Left colon (tissue), 2 donors: Measurements from ENCODE around the gene HBM. TPM values are rescaled to one million over a fixed set of nuclear protein-coding genes. Genes with fewer than 3 reads are reported as not detected.
A peak's percentile ranks its signal among the peaks of the same experiment; 100 is the strongest.
"Not testable (repeated sequence)": the region's sequence is repeated elsewhere in the genome, so short reads cannot be mapped to it uniquely, and the experiment has no call there.

Experiments
- ATAC-seq: fragments of 200-7000 bp; cut with Tn5 transposase; one replicate; pipeline ENCODE4 v1.9.1; 2020; ENCODE audit warnings: mild to moderate bottlenecking, moderate library complexity
- DNase-seq, 2 donors: peaks; one replicate each; pipeline ENCODE4 v3.0.0-alpha.2; 2020
- intact Hi-C, 2 donors: fragments of 100-400 bp; cut with DNase I in 1 of 2; cut with micrococcal nuclease in 1 of 2; formaldehyde crosslinking; loops; one replicate each; pipeline versions ENCODE4 v1.11.2 to v1.14.0; 2022; cut with DNase I, micrococcal nuclease
- total RNA-seq, 2 donors: library from RNA; stranded (reverse); fragmentation: NEBNext Ultra II Directional; extraction: Animal tissue kit (Norgen Biotek cat#: 25700); gene quantifications; one replicate each; pipeline ENCODE4 v1.2.1, GENCODE V29; 2021
- donor health status: DM: no; HTN: no; CAD: no.
- donor health status: DM: yes; HTN: yes; CAD: no.

The HBM gene
- total RNA-seq, 2 donors from 2014 or later = not detected

DNA sequence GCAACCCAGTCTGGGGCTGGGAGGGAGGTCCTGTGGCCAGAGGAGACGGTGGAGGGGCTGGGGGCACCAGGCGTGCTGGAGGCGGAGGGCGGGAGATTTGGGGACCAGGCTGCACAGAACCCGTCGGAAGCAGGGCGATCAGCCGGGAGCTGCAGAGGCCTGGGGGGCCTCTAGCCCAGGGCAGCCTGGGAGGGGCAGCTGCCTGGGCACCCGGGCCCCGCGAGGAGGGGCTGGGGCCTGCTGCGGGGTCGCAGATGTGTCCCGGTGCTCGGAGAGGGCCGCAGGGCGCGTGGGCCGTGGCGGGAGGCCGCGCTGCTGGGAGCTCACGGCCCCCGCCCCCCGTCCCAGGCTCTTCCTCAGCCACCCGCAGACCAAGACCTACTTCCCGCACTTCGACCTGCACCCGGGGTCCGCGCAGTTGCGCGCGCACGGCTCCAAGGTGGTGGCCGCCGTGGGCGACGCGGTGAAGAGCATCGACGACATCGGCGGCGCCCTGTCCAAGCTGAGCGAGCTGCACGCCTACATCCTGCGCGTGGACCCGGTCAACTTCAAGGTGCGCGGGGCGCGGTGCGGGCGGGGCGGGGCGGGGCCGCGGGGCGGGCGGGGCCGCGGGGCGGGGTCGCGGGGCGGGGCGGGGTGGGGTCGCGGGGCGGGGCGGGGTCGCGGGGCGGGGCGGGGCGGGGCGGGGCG, 1.5 kb upstream of the HBM start:
- intact Hi-C loops, DNase-seq: not testable (repeated sequence)
- ATAC-seq = peak; percentile 45

DNA sequence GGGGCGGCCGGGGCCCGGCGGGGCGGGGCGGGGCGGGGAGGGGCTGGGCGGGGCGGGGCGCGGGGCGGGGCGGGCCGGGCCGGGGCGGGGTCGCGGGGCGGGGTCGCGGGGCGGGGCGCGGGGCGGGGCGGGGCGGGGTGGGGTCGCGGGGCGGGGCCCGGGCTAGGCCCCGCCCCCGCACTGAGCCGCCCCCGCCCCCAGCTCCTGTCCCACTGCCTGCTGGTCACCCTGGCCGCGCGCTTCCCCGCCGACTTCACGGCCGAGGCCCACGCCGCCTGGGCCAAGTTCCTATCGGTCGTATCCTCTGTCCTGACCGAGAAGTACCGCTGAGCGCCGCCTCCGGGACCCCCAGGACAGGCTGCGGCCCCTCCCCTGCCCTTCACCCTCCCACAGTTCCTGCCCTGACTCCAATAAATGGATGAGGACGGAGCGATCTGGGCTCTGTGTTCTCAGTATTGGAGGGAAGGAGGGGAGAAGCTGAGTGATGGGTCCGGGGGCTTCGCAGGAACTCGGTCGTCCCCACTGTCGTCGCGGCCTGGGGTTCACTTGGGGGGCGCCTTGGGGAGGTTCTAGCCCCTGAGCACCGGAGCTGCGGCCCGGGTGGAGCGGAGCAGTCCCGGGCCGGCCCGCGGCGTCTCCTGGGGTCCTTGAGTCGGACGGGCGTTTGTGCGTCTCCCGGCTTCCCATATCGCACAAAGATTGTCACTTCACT, 795 bp upstream of the HBM start:
- intact Hi-C loops = no loop called here
- DNase-seq (no peak), ATAC-seq (no peak)

DNA sequence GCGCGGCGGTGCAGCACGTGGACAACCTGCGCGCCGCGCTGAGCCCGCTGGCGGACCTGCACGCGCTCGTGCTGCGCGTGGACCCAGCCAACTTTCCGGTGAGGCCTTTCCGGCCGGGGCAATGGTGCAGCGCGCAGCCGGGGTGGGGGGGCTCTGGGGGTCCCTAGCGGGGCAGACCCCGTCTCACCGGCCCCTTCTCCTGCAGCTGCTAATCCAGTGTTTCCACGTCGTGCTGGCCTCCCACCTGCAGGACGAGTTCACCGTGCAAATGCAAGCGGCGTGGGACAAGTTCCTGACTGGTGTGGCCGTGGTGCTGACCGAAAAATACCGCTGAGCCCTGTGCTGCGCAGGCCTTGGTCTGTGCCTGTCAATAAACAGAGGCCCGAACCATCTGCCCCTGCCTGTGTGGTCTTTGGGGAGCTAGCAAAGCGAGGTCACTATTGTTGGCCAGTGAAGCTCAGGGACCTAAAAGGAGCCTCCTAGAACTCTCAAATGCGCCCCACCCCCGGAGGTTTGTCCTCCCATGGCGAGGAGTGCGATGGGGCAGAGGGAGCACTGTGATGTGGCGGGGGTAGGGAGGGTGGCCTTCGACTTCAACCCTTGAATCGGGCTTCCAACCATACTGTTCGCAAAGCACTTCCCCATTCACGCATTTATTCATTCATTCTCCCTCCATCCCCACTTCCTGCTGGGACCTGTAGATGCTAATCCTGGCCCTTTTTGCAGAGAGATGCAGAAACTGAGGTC, 770 bp downstream of the HBM start:
- peak; percentile 20 for ATAC-seq
- intact Hi-C loops = no loop called here
- DNase-seq = no peak

DNA sequence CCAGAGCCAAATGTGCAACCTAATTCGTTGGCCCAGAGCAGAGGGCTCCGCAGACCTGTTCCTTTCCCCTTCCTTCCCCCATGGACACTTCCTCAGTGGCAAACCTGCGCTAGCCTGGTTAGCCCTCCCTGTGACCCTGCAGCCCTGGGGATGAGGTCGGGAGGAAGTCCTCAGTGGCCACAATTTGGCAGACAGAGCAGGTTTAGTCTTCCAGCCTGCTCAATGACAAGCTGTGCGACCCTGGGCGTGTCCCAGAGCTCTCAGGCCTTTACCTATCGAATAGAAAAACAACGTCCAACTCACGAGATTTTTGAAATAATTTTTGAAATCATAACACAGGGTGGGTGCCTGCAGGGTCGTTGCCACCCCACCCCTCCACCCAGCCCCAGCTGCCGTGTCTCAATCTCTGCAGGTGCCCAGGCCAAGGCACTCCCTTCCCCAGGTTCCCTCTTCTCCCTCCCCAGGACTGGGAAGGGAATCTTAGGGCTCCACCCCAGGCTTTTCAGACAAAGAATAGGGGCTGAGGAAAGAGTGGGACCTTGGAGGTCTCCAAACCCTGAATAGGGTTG, 1.4 kb downstream of the HBM start:
- no peak for ATAC-seq
- intact Hi-C loops = no loop called here
- DNase-seq = no peak

DNA sequence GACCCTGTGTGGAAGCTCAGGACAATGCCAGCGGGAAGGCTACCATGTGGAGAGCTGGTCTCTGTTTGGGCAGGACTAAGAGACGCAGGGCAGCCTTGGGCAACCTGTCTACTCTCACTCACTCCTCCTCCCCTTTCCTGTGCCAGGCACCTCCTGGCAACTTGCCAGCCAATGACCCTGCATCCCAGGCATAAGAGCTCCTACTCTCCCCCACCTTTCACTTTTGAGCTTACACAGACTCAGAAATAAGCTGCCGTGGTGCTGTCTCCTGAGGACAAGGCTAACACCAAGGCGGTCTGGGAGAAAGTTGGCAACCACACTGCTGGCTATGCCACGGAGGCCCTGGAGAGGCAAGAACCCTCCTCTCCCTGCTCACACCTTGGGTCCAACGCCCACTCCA, 2.6 kb downstream of the HBM start:
- ATAC-seq = no peak
- DNase-seq = no peak
- intact Hi-C loops = no loop called here

DNA sequence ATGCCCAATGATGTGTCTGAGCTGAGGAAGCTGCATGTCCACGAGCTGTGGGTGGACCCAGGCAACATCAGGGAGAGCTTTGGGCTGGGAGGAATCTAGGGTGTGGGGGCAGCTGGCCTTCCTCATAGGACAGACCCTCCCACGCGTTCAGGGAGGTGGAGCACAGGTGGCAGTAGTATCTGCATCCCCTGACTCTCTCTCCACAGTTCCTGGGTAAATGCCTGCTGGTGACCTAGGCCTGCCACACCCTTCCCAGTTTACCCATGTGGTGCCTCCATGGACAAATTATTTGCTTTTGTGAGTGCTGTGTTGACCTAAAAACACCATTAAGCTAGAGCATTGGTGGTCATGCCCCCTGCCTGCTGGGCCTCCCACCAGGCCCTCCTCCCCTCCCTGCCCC, 3.2 kb downstream of the HBM start:
- ATAC-seq (no peak), DNase-seq (no peak)
- intact Hi-C loops = no loop called here

DNA sequence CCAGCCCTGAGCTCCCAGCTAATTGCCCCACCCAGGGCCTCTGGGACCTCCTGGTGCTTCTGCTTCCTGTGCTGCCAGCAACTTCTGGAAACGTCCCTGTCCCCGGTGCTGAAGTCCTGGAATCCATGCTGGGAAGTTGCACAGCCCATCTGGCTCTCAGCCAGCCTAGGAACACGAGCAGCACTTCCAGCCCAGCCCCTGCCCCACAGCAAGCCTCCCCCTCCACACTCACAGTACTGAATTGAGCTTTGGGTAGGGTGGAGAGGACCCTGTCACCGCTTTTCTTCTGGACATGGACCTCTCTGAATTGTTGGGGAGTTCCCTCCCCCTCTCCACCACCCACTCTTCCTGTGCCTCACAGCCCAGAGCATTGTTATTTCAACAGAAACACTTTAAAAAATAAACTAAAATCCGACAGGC, 4.3 kb downstream of the HBM start:
- ATAC-seq (peak; percentile 72), DNase-seq (peak in 1 of 2 donors; percentile 25)
- intact Hi-C loops = not testable (repeated sequence)

DNA sequence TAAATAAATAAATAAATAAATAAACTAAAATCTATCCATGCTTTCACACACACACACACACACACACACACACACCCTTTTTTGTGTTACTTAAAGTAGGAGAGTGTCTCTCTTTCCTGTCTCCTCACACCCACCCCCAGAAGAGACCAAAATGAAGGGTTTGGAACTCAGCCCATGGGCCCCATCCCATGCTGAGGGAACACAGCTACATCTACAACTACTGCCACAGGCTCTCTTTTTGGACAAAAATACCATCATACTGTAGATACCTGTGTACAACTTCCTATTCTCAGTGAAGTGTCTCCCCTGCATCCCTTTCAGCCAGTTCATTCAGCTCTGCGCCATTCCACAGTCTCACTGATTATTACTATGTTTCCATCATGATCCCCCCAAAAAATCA, 5.0 kb downstream of the HBM start:
- ATAC-seq (no peak), DNase-seq (no peak)
- intact Hi-C loops = no loop called here

DNA sequence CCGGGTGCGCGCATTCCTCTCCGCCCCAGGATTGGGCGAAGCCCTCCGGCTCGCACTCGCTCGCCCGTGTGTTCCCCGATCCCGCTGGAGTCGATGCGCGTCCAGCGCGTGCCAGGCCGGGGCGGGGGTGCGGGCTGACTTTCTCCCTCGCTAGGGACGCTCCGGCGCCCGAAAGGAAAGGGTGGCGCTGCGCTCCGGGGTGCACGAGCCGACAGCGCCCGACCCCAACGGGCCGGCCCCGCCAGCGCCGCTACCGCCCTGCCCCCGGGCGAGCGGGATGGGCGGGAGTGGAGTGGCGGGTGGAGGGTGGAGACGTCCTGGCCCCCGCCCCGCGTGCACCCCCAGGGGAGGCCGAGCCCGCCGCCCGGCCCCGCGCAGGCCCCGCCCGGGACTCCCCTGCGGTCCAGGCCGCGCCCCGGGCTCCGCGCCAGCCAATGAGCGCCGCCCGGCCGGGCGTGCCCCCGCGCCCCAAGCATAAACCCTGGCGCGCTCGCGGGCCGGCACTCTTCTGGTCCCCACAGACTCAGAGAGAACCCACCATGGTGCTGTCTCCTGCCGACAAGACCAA, 6.7 kb downstream of the HBM start, which contains the start of gene HBA2:
Gene HBA2 (plus strand): TSS at position 503 of the 568 bp plus-strand sequence. CDS start 37 bp downstream, at position 540.
- intact Hi-C loops, DNase-seq: not testable (repeated sequence)
- peak; percentile 54 for ATAC-seq

DNA sequence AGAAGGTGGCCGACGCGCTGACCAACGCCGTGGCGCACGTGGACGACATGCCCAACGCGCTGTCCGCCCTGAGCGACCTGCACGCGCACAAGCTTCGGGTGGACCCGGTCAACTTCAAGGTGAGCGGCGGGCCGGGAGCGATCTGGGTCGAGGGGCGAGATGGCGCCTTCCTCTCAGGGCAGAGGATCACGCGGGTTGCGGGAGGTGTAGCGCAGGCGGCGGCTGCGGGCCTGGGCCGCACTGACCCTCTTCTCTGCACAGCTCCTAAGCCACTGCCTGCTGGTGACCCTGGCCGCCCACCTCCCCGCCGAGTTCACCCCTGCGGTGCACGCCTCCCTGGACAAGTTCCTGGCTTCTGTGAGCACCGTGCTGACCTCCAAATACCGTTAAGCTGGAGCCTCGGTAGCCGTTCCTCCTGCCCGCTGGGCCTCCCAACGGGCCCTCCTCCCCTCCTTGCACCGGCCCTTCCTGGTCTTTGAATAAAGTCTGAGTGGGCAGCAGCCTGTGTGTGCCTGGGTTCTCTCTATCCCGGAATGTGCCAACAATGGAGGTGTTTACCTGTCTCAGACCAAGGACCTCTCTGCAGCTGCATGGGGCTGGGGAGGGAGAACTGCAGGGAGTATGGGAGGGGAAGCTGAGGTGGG, 7.6 kb downstream of the HBM start:
- DNase-seq, intact Hi-C loops, ATAC-seq: not testable (repeated sequence)

DNA sequence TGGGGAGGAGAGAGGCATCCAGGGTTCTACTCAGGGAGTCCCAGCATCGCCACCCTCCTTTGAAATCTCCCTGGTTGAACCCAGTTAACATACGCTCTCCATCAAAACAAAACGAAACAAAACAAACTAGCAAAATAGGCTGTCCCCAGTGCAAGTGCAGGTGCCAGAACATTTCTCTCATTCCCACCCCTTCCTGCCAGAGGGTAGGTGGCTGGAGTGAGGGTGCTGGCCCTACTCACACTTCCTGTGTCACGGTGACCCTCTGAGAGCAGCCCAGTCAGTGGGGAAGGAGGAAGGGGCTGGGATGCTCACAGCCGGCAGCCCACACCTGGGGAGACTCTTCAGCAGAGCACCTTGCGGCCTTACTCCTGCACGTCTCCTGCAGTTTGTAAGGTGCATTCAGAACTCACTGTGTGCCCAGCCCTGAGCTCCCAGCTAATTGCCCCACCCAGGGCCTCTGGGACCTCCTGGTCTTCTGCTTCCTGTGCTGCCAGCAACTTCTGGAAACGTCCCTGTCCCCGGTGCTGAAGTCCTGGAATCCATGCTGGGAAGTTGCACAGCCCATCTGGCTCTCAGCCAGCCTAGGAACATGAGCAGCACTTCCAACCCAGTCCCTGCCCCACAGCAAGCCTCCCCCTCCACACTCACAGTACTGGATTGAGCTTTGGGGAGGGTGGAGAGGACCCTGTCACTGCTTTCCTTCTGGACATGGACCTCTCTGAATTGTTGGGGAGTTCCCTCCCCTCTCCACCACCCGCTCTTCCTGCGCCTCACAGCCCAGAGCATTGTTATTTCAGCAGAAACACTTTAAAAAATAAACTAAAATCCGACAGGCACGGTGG, 8.4 kb downstream of the HBM start:
- peak; percentile 40 for ATAC-seq

DNA sequence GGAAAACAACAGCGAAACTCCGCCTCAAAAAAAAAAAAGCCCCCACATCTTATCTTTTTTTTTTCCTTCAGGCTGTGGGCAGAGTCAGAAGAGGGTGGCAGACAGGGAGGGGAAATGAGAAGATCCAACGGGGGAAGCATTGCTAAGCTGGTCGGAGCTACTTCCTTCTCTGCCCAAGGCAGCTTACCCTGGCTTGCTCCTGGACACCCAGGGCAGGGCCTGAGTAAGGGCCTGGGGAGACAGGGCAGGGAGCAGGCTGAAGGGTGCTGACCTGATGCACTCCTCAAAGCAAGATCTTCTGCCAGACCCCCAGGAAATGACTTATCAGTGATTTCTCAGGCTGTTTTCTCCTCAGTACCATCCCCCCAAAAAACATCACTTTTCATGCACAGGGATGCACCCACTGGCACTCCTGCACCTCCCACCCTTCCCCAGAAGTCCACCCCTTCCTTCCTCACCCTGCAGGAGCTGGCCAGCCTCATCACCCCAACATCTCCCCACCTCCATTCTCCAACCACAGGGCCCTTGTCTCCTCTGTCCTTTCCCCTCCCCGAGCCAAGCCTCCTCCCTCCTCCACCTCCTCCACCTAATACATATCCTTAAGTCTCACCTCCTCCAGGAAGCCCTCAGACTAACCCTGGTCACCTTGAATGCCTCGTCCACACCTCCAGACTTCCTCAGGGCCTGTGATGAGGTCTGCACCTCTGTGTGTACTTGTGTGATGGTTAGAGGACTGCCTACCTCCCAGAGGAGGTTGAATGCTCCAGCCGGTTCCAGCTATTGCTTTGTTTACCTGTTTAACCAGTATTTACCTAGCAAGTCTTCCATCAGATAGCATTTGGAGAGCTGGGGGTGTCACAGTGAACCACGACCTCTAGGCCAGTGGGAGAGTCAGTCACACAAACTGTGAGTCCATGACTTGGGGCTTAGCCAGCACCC, 9.5 kb downstream of the HBM start:
- intact Hi-C loops = no loop called here
- ATAC-seq (no peak), DNase-seq (no peak)

More for the DNA sequence above, 8.4 kb downstream of the HBM start:
- DNase-seq = peak in 1 of 2 donors; percentile 35
- intact Hi-C loops = not testable (repeated sequence)

DNA sequence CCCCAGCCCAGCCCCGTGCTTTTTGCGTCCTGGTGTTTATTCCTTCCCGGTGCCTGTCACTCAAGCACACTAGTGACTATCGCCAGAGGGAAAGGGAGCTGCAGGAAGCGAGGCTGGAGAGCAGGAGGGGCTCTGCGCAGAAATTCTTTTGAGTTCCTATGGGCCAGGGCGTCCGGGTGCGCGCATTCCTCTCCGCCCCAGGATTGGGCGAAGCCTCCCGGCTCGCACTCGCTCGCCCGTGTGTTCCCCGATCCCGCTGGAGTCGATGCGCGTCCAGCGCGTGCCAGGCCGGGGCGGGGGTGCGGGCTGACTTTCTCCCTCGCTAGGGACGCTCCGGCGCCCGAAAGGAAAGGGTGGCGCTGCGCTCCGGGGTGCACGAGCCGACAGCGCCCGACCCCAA, 10.2 kb downstream of the HBM start:
- peak; percentile 2 for ATAC-seq
- DNase-seq, intact Hi-C loops: not testable (repeated sequence)

DNA sequence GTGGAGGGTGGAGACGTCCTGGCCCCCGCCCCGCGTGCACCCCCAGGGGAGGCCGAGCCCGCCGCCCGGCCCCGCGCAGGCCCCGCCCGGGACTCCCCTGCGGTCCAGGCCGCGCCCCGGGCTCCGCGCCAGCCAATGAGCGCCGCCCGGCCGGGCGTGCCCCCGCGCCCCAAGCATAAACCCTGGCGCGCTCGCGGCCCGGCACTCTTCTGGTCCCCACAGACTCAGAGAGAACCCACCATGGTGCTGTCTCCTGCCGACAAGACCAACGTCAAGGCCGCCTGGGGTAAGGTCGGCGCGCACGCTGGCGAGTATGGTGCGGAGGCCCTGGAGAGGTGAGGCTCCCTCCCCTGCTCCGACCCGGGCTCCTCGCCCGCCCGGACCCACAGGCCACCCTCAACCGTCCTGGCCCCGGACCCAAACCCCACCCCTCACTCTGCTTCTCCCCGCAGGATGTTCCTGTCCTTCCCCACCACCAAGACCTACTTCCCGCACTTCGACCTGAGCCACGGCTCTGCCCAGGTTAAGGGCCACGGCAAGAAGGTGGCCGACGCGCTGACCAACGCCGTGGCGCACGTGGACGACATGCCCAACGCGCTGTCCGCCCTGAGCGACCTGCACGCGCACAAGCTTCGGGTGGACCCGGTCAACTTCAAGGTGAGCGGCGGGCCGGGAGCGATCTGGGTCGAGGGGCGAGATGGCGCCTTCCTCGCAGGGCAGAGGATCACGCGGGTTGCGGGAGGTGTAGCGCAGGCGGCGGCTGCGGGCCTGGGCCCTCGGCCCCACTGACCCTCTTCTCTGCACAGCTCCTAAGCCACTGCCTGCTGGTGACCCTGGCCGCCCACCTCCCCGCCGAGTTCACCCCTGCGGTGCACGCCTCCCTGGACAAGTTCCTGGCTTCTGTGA, 11.0 kb downstream of the HBM start, which contains the start of gene HBA1:
Gene HBA1 (plus strand): TSS at position 204 of the 906 bp plus-strand sequence. CDS start 37 bp downstream, at position 241.
- peak; percentile 50 for ATAC-seq
- DNase-seq, intact Hi-C loops: not testable (repeated sequence)

DNA sequence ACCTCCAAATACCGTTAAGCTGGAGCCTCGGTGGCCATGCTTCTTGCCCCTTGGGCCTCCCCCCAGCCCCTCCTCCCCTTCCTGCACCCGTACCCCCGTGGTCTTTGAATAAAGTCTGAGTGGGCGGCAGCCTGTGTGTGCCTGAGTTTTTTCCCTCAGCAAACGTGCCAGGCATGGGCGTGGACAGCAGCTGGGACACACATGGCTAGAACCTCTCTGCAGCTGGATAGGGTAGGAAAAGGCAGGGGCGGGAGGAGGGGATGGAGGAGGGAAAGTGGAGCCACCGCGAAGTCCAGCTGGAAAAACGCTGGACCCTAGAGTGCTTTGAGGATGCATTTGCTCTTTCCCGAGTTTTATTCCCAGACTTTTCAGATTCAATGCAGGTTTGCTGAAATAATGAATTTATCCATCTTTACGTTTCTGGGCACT, 11.6 kb downstream of the HBM start:
- no peak for DNase-seq
- intact Hi-C loops = no loop called here
- ATAC-seq = no peak
